HG03039 (cell line): ENCODE measurements around the gene TEX22.
A peak's percentile ranks its signal among the peaks of the same experiment; 100 is the strongest.
"Not testable (repeated sequence)": the region's sequence is repeated elsewhere in the genome, so short reads cannot be mapped to it uniquely, and the experiment has no call there.

Experiments
- ATAC-seq: cut with Tn5 transposase; IDR thresholded peaks from one replicate; pipeline ENCODE4 v1.9.1; 2021; ENCODE audit warnings: mild to moderate bottlenecking, moderate library complexity; ENCODE audit not compliant: unreplicated experiment

TEX22 gene

GRCh38 chr14:105398044-105398725, at the start of gene TEX22:
Gene TEX22 (plus strand): TSS chr14:105398538. CDS start chr14:105399341, 803 bp downstream.
- peak; percentile 79 for ATAC-seq

- ATAC-seq: no peak
Measured at GRCh38 chr14:105348945-105349699, 49.2 kb upstream of the TEX22 start.

GRCh38 chr14:105349992-105350391, 48.3 kb upstream of the TEX22 start:
- ATAC-seq: no peak

GRCh38 chr14:105350450-105351244, 47.7 kb upstream of the TEX22 start:
- ATAC-seq: no peak

GRCh38 chr14:105351410-105351809, 46.9 kb upstream of the TEX22 start:
- no peak for ATAC-seq

- ATAC-seq: no peak
Measured at GRCh38 chr14:105351920-105352851, 46.2 kb upstream of the TEX22 start.

- no peak for ATAC-seq
Measured at GRCh38 chr14:105353136-105353535, 45.2 kb upstream of the TEX22 start.

GRCh38 chr14:105354541-105354940, 43.8 kb upstream of the TEX22 start:
- ATAC-seq: no peak

GRCh38 chr14:105355049-105355575, 43.2 kb upstream of the TEX22 start:
- no peak for ATAC-seq

- ATAC-seq: no peak
Measured at GRCh38 chr14:105355850-105356604, 42.3 kb upstream of the TEX22 start.

GRCh38 chr14:105356927-105357326, 41.4 kb upstream of the TEX22 start:
- no peak for ATAC-seq

- no peak for ATAC-seq
Measured at GRCh38 chr14:105357626-105358025, 40.7 kb upstream of the TEX22 start.

- no peak for ATAC-seq
Measured at GRCh38 chr14:105358140-105358846, 40.0 kb upstream of the TEX22 start.

GRCh38 chr14:105358943-105359342, 39.4 kb upstream of the TEX22 start:
- no peak for ATAC-seq

- not testable (repeated sequence) for ATAC-seq
Measured at GRCh38 chr14:105361412-105361811, 36.9 kb upstream of the TEX22 start.

- no peak for ATAC-seq
Measured at GRCh38 chr14:105363847-105364708, 34.3 kb upstream of the TEX22 start.

- no peak for ATAC-seq
Measured at GRCh38 chr14:105365101-105365500, 33.2 kb upstream of the TEX22 start.

GRCh38 chr14:105365681-105366080, 32.7 kb upstream of the TEX22 start:
- ATAC-seq: no peak
